Measurements from ENCODE around the gene DNAJC3. TPM values are rescaled to one million over a fixed set of nuclear protein-coding genes. Genes with fewer than 3 reads are reported as not detected.

Gene DNAJC3
- total and polyA plus RNA-seq, 2 of the 13 experiments (the other 11 are each of a cell fraction or from before 2014, with no cell fraction given): 10.4 to 48.2 TPM

GRCh38 chr13:95676762-95677563 lies at the start of gene DNAJC3 (continued):
- TF ChIP-seq LRRFIP1 (CRISPR knock-in tag; conservative IDR thresholded peaks at IDR 0.05) (no peak), HOXD1 (CRISPR knock-in tag; IDR thresholded peaks at IDR 0.05) (peak; percentile 79), CENPT (CRISPR knock-in tag; IDR thresholded peaks at IDR 0.05; ENCODE audit: low read depth) (no peak), HIVEP1 (CRISPR knock-in tag; IDR thresholded peaks at IDR 0.05) (no peak), SMARCC2 (IDR thresholded peaks at IDR 0.05) (no peak), ZNF850 (CRISPR knock-in tag; conservative IDR thresholded peaks at IDR 0.05) (no peak), KDM2A (CRISPR knock-in tag; IDR thresholded peaks at IDR 0.05; ENCODE audit: borderline replicate concordance, low read depth) (peak; percentile 78), PREB (CRISPR knock-in tag; IDR thresholded peaks at IDR 0.05) (no peak), NCOA5 (CRISPR knock-in tag; IDR thresholded peaks at IDR 0.05) (no peak), HNF4G (IDR thresholded peaks at IDR 0.05; ENCODE audit: borderline replicate concordance, low read depth, low read length) (no peak), HNF4G (CRISPR knock-in tag; IDR thresholded peaks at IDR 0.05; ENCODE audit: borderline replicate concordance, low read depth) (0 out of 2 replicates have a peak, but pooled peaks have one; percentile 43), REPIN1 (CRISPR knock-in tag; IDR thresholded peaks at IDR 0.05; ENCODE audit: borderline replicate concordance, low read depth) (0 out of 2 replicates have a peak, but pooled peaks have one; percentile 62), ELF1 (CRISPR knock-in tag; IDR thresholded peaks at IDR 0.05) (peak; percentile 38), NCOR1 (IDR thresholded peaks at IDR 0.05; ENCODE audit: borderline replicate concordance, low read length) (no peak)
